Measurements from ENCODE around the gene DPYSL5.

Gene DPYSL5

GRCh38 chr2:26845021-26845420 lies 2.9 kb upstream of the DPYSL5 start:
- DNase-seq: no peak

- DNase-seq: peak in 48 of 56 donors; percentile 33 to 84 (median 62)
Measured at GRCh38 chr2:26846334-26847306, 1.3 kb upstream of the DPYSL5 start.

GRCh38 chr2:26847307-26847654 lies 651 bp upstream of the DPYSL5 start:
- DNase-seq: peak in 4 of 56 donors; percentile 13 to 47 (median 32)

GRCh38 chr2:26848336-26849055 lies 564 bp downstream of the DPYSL5 start:
- peak in 12 of 56 donors; percentile 32 to 68 (median 50) for DNase-seq

GRCh38 chr2:26849056-26849999 lies 1.4 kb downstream of the DPYSL5 start:
- peak in 7 of 56 donors; percentile 15 to 52 (median 31) for DNase-seq

- DNase-seq: peak in 1 of 56 donors; percentile 31
Measured at GRCh38 chr2:26850000-26850431, 2.1 kb downstream of the DPYSL5 start.

GRCh38 chr2:26850505-26850904 lies 2.6 kb downstream of the DPYSL5 start:
- DNase-seq: no peak

- DNase-seq: peak in 1 of 56 donors; percentile 32
Measured at GRCh38 chr2:26852405-26853306, 4.7 kb downstream of the DPYSL5 start.

- DNase-seq: no peak
Measured at GRCh38 chr2:26853751-26854150, 5.8 kb downstream of the DPYSL5 start.

- DNase-seq: no peak
Measured at GRCh38 chr2:26854283-26854827, 6.4 kb downstream of the DPYSL5 start.

GRCh38 chr2:26855466-26855865 lies 7.5 kb downstream of the DPYSL5 start:
- no peak for DNase-seq

GRCh38 chr2:26859622-26860021 lies 11.7 kb downstream of the DPYSL5 start:
- DNase-seq: no peak

- no peak for DNase-seq
Measured at GRCh38 chr2:26860211-26860850, 12.4 kb downstream of the DPYSL5 start.

- no peak for DNase-seq
Measured at GRCh38 chr2:26861610-26862224, 13.8 kb downstream of the DPYSL5 start.

- DNase-seq: no peak
Measured at GRCh38 chr2:26864226-26864625, 16.3 kb downstream of the DPYSL5 start.

GRCh38 chr2:26864646-26865045 lies 16.7 kb downstream of the DPYSL5 start:
- no peak for DNase-seq

- DNase-seq: no peak
Measured at GRCh38 chr2:26870585-26871095, 22.7 kb downstream of the DPYSL5 start.

- DNase-seq: peak in 1 of 56 donors; percentile 18
Measured at GRCh38 chr2:26873286-26873983, 25.5 kb downstream of the DPYSL5 start.

Data from amygdala (tissue), 56 donors.